Measurements from ENCODE around the gene ARAP2.

Gene ARAP2

GRCh38 chr4:36043901-36044300 is 200.4 kb downstream of the ARAP2 start:
- in situ Hi-C loops (cut with MboI; ENCODE audit: low sequenced_read_pairs): no loop called here

DNA sequence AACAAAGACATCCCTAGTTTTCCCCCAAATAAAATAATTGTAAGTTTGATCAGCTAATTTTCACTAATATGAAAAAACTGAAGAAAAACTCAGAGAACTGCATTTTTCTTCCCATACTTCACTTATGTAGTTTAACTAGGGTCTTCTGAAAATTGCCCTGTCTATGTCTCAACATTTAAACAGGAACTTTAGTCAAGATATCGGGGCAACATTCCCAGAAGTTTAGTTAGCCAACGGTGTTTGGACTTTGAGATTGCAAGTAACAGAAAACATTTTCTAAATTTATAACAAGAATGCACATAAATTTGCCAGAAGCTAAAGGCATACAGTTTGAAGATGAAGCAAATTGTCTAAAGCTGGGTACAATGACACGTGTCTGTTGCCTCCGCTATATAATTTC is 201.1 kb downstream of the ARAP2 start:
- in situ Hi-C loops (cut with MboI; ENCODE audit: low sequenced_read_pairs): no loop called here

DNA sequence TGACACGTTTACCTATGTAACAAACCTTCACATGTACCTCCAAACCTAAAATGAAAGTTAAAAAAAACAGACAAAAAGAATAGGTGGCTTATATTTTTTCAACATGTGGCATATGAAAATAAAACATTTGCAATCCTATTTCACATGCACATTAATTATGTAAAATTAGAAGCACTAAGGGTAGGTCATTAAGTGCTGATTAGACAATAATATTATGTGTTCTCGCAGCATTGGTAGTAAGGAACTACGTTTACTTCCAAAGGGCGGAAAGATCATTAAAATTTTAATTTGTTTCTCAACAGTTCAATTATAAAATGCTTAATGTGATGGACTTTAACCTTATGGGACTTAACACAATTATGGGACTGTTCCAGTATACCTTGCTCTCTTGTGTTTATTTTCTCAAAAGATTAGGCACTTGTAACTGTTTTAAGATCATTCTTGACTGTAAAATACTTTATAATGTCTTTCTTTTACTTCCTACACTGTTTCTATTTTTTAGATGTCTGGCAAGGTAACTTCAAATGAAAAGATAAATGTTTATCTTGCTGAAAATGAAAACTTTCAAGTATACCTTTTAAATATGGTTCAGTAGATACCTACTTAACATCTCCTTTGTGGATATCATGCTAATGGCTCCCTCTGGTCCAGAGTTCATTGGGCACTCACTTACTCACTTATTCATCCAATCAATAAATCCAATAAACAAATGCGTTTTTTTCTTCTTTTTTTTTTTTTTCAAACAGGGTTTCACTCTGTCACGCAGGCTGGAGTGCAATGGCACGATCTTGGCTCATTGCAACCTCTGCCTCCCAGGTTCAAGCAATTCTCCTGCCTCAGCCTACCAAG is 202.0 kb downstream of the ARAP2 start:
- in situ Hi-C loops (cut with MboI; ENCODE audit: low sequenced_read_pairs): no loop called here

- in situ Hi-C loops (cut with MboI; ENCODE audit: low sequenced_read_pairs): no loop called here
These were observed 203.0 kb downstream of the ARAP2 start for GRCh38 chr4:36041340-36041739.

GRCh38 chr4:36039026-36039425 is 205.3 kb downstream of the ARAP2 start:
- in situ Hi-C loops (cut with MboI; ENCODE audit: low sequenced_read_pairs): no loop called here

- in situ Hi-C loops (cut with MboI; ENCODE audit: low sequenced_read_pairs): no loop called here
These were observed 205.8 kb downstream of the ARAP2 start for GRCh38 chr4:36038491-36038890.

DNA sequence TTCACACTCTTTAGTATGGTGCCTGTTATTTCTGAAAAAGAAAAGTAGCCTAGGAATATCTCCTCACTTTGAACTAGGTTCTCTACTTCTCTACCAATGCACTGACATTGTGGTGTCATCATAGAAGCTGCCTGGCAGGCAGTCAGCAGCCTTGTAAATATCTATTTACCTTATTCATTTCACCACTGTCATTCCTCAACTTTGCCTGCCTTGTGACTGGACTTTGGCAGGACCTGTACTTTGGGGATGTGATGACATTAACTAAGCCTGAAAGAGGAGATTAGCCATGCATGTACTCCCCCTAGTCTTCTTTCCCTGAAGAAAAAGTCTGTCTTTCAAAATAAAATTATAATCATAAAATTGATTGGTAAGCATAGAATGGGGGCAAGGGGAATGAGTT is 207.2 kb downstream of the ARAP2 start:
- in situ Hi-C loops (cut with MboI; ENCODE audit: low sequenced_read_pairs): no loop called here

GRCh38 chr4:36029951-36030350 is 214.4 kb downstream of the ARAP2 start:
- in situ Hi-C loops (cut with MboI; ENCODE audit: low sequenced_read_pairs): no loop called here

DNA sequence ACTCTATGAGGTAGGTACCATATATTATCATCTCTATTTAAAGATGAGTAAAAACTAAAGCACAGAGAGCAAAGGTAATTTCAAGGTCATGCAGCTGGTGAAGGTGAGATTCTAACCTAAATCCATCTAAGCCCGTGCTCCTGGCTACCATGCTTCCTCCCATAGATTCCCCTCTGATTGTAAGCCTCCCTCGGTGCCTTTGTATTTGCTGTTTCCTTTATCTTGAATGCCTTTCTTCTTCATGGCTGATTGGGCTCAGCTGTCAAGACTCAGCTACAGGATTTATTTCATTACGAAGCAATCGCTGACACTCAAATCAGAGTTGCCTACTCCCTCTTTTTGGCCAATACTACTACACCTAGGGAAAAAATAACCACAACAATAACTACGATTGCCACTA is 217.1 kb downstream of the ARAP2 start:
- in situ Hi-C loops (cut with MboI; ENCODE audit: low sequenced_read_pairs): no loop called here

GRCh38 chr4:36026348-36026880 is 217.9 kb downstream of the ARAP2 start:
- in situ Hi-C loops (cut with MboI; ENCODE audit: low sequenced_read_pairs): no loop called here

GRCh38 chr4:36024901-36025660 is 219.2 kb downstream of the ARAP2 start:
- in situ Hi-C loops (cut with MboI; ENCODE audit: low sequenced_read_pairs): no loop called here

DNA sequence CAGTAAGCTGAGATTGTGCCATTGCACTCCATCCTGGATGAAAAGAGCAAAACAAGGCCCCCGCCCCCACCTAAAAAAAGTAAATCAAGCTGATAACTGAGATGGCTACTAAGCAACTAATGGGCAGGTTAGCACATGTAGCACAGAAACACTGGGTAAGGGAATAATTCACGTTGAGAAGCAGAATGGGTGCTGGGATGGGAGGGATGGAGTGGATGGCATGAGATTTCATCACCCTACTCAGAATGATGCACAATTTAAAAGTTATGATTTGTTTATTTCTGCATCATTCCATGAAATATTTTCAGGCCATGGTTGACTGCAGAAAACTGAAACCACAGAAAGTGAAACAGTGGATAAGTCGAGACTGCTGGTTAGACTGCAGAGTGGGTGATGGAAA is 224.0 kb downstream of the ARAP2 start:
- in situ Hi-C loops (cut with MboI; ENCODE audit: low sequenced_read_pairs): no loop called here
